Transverse colon (tissue), 4 donors: ENCODE measurements around the gene CES3. TPM values are rescaled to one million over a fixed set of nuclear protein-coding genes. Genes with fewer than 3 reads are reported as not detected.

ENCODE experiments used
- DNase-seq: peaks from one replicate; pipeline ENCODE4 v3.0.0-alpha.2; 2019
- H3K27ac ChIP-seq, 4 donors: fragments of 200-600 bp; sonication (generic); 2 replicates each; pipeline ENCODE4 v1.5.1; 2016 to 2018; ENCODE audit warnings: inconsistent platforms in 4 of 4
- H3K27me3 ChIP-seq: fragments of 200-600 bp; sonication (generic); 2 replicates; pipeline ENCODE4 v1.5.1; 2017; ENCODE audit warnings: inconsistent platforms
- H3K36me3 ChIP-seq, 4 donors: fragments of 200-600 bp; sonication (generic); 2 replicates each; pipeline ENCODE4 v1.5.1; 2017 to 2019; ENCODE audit warnings: inconsistent platforms in 4 of 4
- H3K4me1 ChIP-seq, 4 donors: fragments of 200-600 bp; sonication (generic); 2 replicates each; pipeline ENCODE4 v1.5.1; 2017 to 2020; ENCODE audit warnings: inconsistent platforms in 4 of 4
- H3K4me3 ChIP-seq, 4 donors: fragments of 200-600 bp; sonication (generic); 1 replicate in 1 of 4; 2 replicates in 3 of 4; pipeline versions ENCODE4 v1.5.1 to v1.6.1; 2017 to 2019; ENCODE audit warnings: inconsistent platforms in 4 of 4
- H3K9me3 ChIP-seq, 2 donors: fragments of 200-600 bp; sonication (generic); 2 replicates each; pipeline ENCODE4 v1.5.1; 2017 to 2019; ENCODE audit warnings: inconsistent platforms in 2 of 2
- EP300 ChIP-seq: sonication (generic); formaldehyde crosslinking; IDR thresholded peaks from one replicate; pipeline ENCODE4 v1.6.1; 2017; ENCODE audit warnings: antibody characterized with exemption, low read depth
- POLR2A ChIP-seq: fragments of 450-650 bp; IDR thresholded peaks from one replicate; pipeline ENCODE4 v1.6.1; 2016; ENCODE audit warnings: antibody characterized with exemption, mild to moderate bottlenecking, moderate library complexity
- POLR2AphosphoS5 ChIP-seq, 3 donors: sonication (generic); formaldehyde crosslinking; IDR thresholded peaks; one replicate each; pipeline ENCODE4 v1.6.1; 2016; ENCODE audit warnings: antibody characterized with exemption in 3 of 3
- WGBS, 2 donors: methylation state at CpG; one replicate each; pipeline ENCODE4 v1.1.5; 2018; ENCODE audit warnings: low coverage in 1 of 2; 5-methylcytosine and 5-hydroxymethylcytosine counted together
- in situ Hi-C, 4 donors: fragments of 200-750 bp; cut with MboI; loops; one replicate each; pipeline versions ENCODE4 v1.15.0 to v1.15.1; 2017; ENCODE audit warnings: low sequenced_read_pairs in 3 of 4, low pct_ligation_motif_present in 1 of 4, low pct_unique_long_range_greater_than_20kb in 1 of 4
- intact Hi-C: fragments of 100-400 bp; cut with DNase I; formaldehyde crosslinking; loops from one replicate; pipeline ENCODE4 v1.15.1; 2023; ENCODE audit warnings: low total_unique reads
- total RNA-seq, 4 donors: library from RNA; depleted of rRNA; stranded (reverse); fragments of >200 nt; gene quantifications; one replicate each; pipeline ENCODE4 v1.1.0, GENCODE V29; 2016
- TF ChIP-seq, protein P1 (sequence below), 5 experiments: fragments of 200-600 bp in 3 of 5; fragments of 450-650 bp in 2 of 5; sonication (generic) in 3 of 5; IDR thresholded peaks; 1 replicate in 2 of 5; 2 replicates in 3 of 5; pipeline ENCODE4 v1.5.1; 2016 to 2017; ENCODE audit warnings: antibody characterized with exemption in 5 of 5, inconsistent platforms in 3 of 5, mild to moderate bottlenecking in 2 of 5, moderate library complexity in 1 of 5

CES3 gene
- total RNA-seq, 4 donors from 2014 or later, result 247 to 616 (median 291) TPM

- TF ChIP-seq, protein P1, sequence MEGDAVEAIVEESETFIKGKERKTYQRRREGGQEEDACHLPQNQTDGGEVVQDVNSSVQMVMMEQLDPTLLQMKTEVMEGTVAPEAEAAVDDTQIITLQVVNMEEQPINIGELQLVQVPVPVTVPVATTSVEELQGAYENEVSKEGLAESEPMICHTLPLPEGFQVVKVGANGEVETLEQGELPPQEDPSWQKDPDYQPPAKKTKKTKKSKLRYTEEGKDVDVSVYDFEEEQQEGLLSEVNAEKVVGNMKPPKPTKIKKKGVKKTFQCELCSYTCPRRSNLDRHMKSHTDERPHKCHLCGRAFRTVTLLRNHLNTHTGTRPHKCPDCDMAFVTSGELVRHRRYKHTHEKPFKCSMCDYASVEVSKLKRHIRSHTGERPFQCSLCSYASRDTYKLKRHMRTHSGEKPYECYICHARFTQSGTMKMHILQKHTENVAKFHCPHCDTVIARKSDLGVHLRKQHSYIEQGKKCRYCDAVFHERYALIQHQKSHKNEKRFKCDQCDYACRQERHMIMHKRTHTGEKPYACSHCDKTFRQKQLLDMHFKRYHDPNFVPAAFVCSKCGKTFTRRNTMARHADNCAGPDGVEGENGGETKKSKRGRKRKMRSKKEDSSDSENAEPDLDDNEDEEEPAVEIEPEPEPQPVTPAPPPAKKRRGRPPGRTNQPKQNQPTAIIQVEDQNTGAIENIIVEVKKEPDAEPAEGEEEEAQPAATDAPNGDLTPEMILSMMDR (IDR thresholded peaks at IDR 0.05), result no peak
- TF ChIP-seq POLR2A, result no peak
- TF ChIP-seq EP300, result no peak
- TF ChIP-seq POLR2AphosphoS5 (IDR thresholded peaks at IDR 0.05), result no peak
- H3K9me3 ChIP-seq, result no peaks in the 10 kb centered on the region
- H3K36me3 ChIP-seq, result no peaks in the 10 kb centered on the region
- H3K4me1 ChIP-seq, result peaks cover 18 to 48% (median 32%) of the 10 kb centered on the region in 4 donors
- H3K27ac ChIP-seq, result no peak overlapping the region
- H3K4me3 ChIP-seq, result no peak overlapping the region
- in situ Hi-C loops (loop anchor here in 2 of 4 donors (25.0 kb wide), 2 partner anchors 212 to 437 kb away; partner anchors contain the start of genes B3GNT9 (in 1 of the 2), FBXL8 (in 1 of the 2), HSF4 (in 1 of the 2) and NOL3 (in 1 of the 2)), intact Hi-C loops (no loop called here)
- H3K27me3 ChIP-seq, result peaks cover 13% of the 10 kb centered on the region
- WGBS, 2 donors, result 73 to 83% methylated on average over 2 of the region's 2 CpGs
- DNase-seq, result no peak
Measured at GRCh38 chr16:66950437-66950836, 10.6 kb upstream of the CES3 start.

DNA sequence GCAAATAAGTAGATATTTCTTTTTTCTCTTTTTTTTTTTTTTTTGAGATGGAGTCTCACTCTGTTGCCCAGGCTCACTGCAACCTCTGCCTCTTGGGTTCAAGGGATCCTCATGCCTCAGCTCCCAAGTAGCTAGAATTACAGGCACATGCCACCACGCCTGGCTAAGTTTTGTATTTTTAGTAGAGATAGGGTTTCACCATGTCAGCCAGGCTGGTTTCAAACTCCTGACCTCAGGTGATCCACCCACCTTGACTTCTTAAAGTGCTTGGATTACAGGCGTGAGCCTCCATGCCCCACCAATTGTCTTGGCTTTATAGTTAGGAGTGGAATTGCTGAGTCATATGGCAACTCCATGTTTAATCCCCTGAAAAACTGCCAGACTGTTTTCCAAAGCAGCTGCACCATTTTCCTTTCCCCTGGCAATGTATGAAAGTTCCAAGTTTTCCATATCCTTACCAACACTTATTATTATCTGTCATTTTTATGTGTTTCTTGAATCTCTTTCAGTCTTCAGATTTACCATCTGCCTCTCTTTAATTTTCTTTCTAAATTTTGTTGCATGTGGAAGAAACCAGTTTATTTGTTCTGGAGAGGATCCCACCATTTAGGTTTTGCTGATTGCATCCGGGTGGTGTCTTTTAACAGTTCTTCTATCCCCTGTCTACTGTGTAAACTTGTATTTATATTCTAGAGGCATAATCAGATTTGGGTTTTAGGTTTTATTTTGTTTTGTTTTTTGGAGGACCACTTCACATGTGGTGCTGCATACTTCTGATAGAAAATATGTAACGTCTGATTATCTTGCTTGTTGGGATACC, 9.9 kb upstream of the CES3 start:
- in situ Hi-C loops (loop anchor here in 2 of 4 donors (25.0 kb wide), 2 partner anchors 211 to 436 kb away; partner anchors contain the start of genes B3GNT9 (in 1 of the 2), FBXL8 (in 1 of the 2), HSF4 (in 1 of the 2) and NOL3 (in 1 of the 2)), intact Hi-C loops (no loop called here)
- Histone ChIP-seq H3K4me1 (peaks cover 18 to 53% (median 37%) of the 10 kb centered on the region in 4 donors), H3K36me3 (no peaks in the 10 kb centered on the region), H3K4me3 (no peak overlapping the region), H3K27me3 (peaks cover 13% of the 10 kb centered on the region), H3K9me3 (no peaks in the 10 kb centered on the region), H3K27ac (no peak overlapping the region)
- 73 to 82% methylated on average over 4 of the region's 4 CpGs for WGBS, 2 donors
- no peak for TF ChIP-seq POLR2AphosphoS5 (IDR thresholded peaks at IDR 0.05)
- no peak for TF ChIP-seq EP300
- TF ChIP-seq POLR2A, result no peak
- TF ChIP-seq, protein P1 (IDR thresholded peaks at IDR 0.05), result no peak
- DNase-seq, result no peak

GRCh38 chr16:66952430-66953110, 8.5 kb upstream of the CES3 start:
- intact Hi-C loops, result no loop called here
- TF ChIP-seq POLR2A (no peak), POLR2AphosphoS5 (IDR thresholded peaks at IDR 0.05) (no peak), EP300 (no peak)
- TF ChIP-seq, protein P1 (IDR thresholded peaks at IDR 0.05), result no peak
- in situ Hi-C loops, result loop anchor here in 2 of 4 donors (25.0 kb wide), 2 partner anchors 210 to 435 kb away; partner anchors contain the start of genes B3GNT9 (in 1 of the 2), FBXL8 (in 1 of the 2), HSF4 (in 1 of the 2) and NOL3 (in 1 of the 2)

More at GRCh38 chr16:66952430-66953110, 8.5 kb upstream of the CES3 start:
- Histone ChIP-seq H3K9me3 (no peaks in the 10 kb centered on the region), H3K27ac (peak overlapping the region; percentile 71 to 83 (median 80)), H3K4me1 (peaks cover 11 to 61% (median 42%) of the 10 kb centered on the region in 4 donors), H3K4me3 (no peak overlapping the region), H3K27me3 (peaks cover 13% of the 10 kb centered on the region), H3K36me3 (no peaks in the 10 kb centered on the region)
- DNase-seq, result no peak
- 85 to 100% methylated on average over 2 to 7 of the region's 7 CpGs for WGBS, 2 donors
